Stimulated activated CD8-positive, alpha-beta memory T cell treated with anti-CD3 and anti-CD28 coated beads, Interleukin-15, amount 100 ng/mL, for 48 hours (primary cell): ENCODE measurements around the gene NUP210.

Source experiments
- DNase-seq, 2 donors: peaks; one replicate each; pipeline ENCODE4 v3.0.0-alpha.2; 2020; ENCODE audit warnings: low read depth in 2 of 2

NUP210 gene

DNA sequence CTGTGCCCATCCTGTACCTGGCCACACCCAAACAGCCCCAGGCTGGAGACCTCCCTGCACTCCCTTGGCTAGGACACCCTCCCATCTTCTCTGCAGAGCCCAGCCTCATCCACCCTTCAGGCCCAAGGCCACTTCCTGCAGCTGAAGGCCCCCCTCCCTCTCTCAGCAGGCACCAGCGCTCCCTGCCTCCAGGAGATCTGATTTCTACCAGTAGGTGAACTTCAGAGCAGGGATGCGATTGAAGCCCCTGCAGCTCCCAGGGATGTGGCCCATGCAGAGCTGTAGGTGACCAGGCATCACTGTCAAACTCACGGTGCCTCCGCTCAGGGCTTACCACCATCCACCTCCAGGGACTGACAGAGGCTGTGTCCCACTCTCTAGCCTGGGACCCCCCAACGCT is 96.3 kb downstream of the NUP210 start:
- DNase-seq: no peak

GRCh38 chr3:13322324-13322723 is 97.8 kb downstream of the NUP210 start:
- no peak for DNase-seq

GRCh38 chr3:13319564-13320220 is 100.4 kb downstream of the NUP210 start:
- DNase-seq: no peak

DNA sequence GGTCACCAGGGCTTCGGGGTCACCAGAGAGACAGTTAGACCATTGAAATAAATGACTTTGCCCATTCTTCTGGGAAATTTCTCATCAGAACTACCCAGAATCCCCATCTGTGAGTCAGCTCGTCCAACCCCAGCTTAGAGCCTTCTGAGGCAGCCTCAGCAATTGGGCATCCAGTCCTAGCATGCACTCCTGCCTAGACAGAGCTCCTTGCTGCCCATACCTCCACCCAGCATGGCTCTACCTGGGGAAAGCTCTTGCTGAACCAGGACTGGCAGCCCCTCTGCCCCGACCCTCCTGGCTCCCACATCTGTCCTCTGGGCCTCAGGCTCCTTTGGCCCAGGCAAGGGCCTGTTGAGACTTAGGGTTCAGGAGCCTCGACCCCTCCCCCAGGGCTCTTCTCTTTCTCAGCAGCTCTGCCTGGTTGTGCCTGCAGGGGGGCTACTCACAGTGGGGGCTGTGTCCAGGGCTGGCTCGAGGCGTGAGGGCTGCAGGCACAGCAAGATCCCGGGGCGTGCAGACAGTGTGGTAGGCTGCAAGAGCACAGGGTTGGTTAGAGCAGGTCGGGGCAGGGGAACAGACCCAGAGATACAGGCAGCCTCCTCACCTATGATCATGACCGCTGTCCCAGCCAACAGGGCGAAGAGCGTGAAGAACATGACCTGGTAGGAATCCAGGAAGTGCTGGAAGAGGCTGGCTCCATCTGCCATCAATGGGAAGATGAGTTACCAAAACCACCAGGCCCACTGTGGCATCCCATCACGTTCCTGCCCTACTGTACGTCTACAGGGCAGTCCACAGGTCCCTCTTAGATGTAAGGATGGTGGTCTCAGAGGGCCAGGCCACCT is 101.3 kb downstream of the NUP210 start:
- no peak for DNase-seq

DNA sequence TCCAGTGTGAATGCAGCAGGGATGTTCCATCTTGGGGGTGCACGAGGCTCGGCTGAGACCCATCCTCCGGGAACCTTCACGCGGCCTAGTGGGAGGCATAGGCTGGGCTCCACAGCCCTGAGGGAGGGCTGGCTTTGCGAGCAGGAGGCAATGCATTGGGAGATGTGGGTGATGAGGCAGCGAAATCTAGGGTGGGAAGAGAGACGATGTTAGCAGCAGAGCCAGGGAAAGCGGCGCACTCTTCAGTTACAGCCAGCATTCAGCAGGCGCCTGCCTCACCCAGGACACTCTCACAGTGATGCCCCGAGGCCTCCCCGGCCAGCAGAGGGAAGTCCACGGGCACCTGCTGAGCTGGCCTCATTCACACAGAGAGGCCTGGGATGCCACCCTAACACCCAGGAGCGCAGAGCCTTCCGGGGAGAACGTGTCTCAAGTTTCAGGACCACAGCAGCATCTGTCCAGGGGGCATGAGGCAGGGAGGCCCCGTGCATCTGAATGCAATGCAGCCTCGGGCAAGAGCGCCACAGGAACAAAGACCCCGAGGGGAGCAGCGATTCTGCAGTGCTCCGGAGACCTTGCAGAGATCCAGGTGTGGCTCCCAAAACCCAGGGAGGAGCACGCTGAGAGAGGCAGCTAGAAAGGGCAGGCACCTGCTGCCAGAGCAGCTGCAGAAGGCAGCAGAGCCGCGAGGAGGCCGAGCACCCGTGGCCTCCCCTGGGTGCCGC is 102.4 kb downstream of the NUP210 start:
- no peak for DNase-seq

- DNase-seq: no peak
Measured at GRCh38 chr3:13316603-13317002, 103.5 kb downstream of the NUP210 start.

GRCh38 chr3:13314877-13315276 is 105.2 kb downstream of the NUP210 start:
- DNase-seq: no peak

DNA sequence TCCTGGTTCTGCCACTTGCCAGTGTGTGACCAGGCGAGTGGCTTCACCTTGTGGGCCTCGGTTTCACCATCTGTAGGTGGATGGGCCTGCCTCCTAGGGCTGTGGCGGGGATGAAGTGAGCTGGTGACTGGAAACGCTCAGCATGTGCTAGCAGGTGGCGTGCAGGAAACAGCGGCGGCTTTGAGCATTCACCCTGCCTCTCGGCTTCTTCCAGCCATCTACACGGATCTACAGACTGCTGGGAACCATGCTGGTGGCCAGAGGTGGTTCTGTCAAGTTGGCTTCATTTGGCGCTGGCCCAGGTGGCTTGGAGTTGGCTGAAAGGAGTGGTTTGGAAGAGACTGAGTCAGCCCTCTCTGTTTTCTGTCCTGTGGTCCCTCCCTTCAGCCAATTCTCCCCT is 106.3 kb downstream of the NUP210 start:
- no peak for DNase-seq

DNA sequence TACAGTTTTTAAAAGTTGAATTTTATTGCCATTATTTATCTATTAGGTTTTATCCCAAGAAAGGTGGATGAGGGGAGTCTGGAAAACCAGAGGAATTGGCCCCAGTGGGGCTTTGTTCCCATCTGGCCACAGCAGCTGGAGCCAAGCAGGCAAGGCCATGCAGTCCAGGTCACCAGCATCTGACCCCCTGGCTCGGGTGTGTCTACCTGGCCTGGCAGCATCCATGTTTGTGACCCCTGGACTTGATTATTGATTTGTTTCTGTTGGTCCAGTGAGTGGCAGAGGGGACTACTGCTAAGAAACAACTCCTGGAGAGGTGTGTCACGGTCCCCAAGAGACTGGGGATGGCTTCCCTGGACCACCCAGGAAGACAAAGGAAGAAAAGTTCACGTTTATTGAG is 111.1 kb downstream of the NUP210 start:
- no peak for DNase-seq

GRCh38 chr3:13308380-13308801 is 111.7 kb downstream of the NUP210 start:
- DNase-seq: peak in 1 of 2 donors; percentile 2

DNA sequence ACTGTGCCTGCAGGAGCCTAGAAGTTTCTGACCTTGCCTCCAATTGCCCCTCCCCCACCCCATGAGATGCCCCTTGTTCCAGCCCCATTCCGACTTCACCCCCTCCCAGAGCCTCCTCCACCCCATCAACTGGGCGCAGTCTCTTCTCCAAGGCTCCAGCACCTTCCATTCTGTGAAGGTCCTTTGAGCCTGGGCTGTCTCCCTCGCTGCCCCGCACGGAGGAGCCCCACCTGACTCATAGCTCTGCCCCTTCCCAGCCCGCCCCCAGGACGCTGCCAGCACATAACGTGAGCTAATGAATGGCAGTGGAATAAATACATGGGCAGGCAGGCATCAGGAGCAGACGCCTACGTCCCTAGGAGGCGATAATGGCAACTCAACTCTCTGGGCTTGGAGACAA is 113.1 kb downstream of the NUP210 start:
- DNase-seq: no peak

DNA sequence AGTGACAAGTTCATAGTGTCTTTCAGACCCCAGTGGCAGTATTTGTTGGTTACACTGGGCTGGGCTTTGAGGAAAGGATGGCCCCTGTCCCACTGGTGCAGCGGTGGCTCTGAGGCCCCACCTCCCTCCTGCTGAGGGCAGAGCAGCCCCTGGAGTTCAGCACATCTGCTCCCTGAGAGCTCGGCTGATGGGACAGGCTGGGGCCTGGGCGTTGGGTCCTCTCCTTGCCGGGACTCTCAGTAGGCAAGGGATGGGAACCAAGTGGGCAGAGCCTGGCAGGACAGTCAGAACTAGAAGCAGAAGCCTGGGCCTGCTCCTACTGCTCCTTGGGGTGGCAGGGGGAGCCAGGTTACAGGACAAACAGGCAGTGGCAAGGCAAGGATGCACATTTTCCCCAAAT is 114.5 kb downstream of the NUP210 start:
- no peak for DNase-seq

DNA sequence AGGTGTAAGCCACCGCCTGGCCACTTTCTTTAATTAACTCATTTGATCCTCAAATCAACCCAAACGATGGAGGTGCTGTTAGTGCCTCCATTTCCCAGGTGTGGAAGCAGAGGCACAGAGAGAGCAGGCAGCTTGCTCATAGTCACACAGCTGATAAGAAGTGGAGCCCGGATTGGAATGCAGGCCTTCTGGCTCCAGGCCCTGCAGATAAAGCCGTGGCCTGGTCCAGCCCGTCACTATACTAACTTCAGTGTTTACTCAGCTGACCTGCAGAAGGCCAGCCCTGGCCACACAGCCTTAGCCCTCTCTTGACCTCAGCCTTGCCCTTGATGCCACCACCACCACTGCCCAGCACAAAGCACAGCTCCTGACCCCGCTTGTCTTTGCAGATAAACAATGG is 116.7 kb downstream of the NUP210 start:
- DNase-seq: no peak

DNA sequence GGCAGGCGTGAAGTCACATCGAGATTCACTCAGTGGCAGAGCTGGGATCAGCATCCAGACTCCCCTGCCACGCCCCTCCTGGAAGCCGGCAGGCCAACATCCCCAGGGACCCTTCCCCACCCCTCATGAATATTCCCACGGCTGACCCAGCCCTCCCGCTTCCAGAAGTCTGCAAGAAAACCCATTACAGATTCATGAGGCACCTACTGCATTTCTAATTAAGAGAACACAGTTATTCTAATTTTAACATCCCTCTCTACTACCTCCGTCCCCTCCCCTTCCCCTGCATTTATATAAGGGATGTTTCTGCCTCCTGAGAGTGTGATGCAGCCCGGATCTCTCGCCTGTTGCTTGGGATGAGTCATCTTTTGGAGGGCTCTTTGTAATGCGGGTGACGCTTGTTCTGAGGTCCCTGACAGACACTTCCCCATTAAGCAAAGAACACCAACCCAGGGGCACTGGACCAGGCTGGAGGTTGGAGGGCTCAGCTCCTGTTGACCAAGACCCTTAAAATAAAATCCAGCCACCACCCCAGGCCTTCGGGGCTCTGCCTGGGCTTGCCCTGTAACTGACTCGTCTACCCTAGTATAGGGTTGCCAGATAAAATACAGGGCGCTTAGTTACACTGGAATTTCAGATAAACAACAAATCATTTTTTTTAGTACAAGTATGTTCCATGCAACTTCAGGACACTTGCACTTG is 118.7 kb downstream of the NUP210 start:
- DNase-seq: no peak

- no peak for DNase-seq
Measured at GRCh38 chr3:13300546-13301285, 119.4 kb downstream of the NUP210 start.

DNA sequence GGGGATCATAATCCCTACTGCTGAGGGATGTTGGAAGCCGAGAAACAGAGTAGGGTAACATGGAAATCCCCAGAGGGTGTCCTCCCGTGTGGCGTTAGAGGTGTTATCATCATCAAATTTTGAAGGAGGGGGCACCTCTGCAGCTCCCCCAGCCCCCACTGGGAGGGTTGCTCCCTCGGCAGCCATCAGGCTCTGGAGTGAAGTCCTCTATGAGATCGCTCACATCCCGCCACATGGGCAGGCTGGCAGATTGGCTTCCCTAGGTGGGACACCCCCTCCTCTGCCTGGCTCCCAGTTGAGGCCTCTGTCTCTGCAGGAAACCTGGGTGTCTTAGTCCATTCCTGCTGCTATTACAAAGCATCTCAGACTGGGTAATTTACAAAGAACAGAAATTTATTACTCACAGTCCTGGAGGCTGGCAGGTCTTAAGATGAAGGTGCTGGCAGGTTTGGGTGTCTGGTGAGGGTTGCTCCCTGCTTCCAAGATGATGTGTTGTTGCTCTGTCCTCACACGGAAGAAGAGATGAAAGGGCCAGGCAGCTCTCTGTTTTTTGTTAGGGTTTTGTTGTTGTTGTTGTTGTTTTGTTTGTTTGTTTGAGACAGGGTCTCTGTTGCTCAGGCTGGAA is 120.5 kb downstream of the NUP210 start:
- DNase-seq: no peak

DNA sequence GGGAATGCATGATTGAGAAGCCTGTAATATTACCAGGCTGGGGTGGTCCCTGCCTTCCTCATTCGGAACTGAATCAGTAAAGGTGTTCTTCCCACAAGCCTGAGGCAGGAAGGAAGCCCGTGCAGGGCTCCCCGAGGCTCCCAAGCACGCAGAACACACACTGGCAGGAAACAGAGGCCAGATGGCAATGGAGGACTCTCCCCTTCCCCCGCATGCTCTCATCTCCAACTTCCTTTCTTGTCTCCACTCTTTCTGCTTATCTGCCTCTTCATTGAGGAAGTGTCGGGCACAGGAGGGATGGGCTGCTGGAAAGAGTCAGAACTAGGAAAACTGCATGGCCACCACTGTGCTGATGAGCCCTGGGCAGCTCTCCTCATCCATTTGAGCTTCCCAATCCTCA is 123.5 kb downstream of the NUP210 start:
- no peak for DNase-seq

- no peak for DNase-seq
Measured at GRCh38 chr3:13294442-13295351, 125.4 kb downstream of the NUP210 start.

- DNase-seq: no peak
Measured at GRCh38 chr3:13292375-13292774, 127.7 kb downstream of the NUP210 start.

- DNase-seq: no peak
Measured at GRCh38 chr3:13290941-13291340, 129.2 kb downstream of the NUP210 start.
